ENCODE results near the gene CD81.

- TF ChIP-seq CTCF (IDR thresholded peaks at IDR 0.05; ENCODE audit: low read depth, low read length) (no peak), MAX (IDR thresholded peaks at IDR 0.05; ENCODE audit: low read depth, low read length) (no peak), POLR2A (IDR thresholded peaks at IDR 0.05; ENCODE audit: extremely low read depth, insufficient read length) (no peak), MYC (IDR thresholded peaks at IDR 0.05; ENCODE audit: low read depth, low read length) (no peak)
Measured at GRCh38 chr11:2413742-2414579, 36.9 kb downstream of the CD81 start.
